NCI-H187 treated with DMSO at 0.1 percent for 48 hours (cell line): Measurements from ENCODE around the gene AACS.
"Not testable (repeated sequence)": the region's sequence is repeated elsewhere in the genome, so short reads cannot be mapped to it uniquely, and the experiment has no call there.

ENCODE experiments used
- DNase-seq: peaks from one replicate; lab custom pipeline; 2025; lab: John Stamatoyannopoulos, UW

Gene AACS

GRCh38 chr12:125057708-125058107 is 7.5 kb upstream of the AACS start:
- no peak for DNase-seq

GRCh38 chr12:125061229-125061628 is 4.0 kb upstream of the AACS start:
- DNase-seq: no peak

- not testable (repeated sequence) for DNase-seq
Observed at GRCh38 chr12:125063522-125063921, 1.7 kb upstream of the AACS start.

GRCh38 chr12:125064492-125064891 is 743 bp upstream of the AACS start:
- no peak for DNase-seq

- no peak for DNase-seq
Observed at GRCh38 chr12:125065919-125066570, 810 bp downstream of the AACS start.

- DNase-seq: no peak
Observed at GRCh38 chr12:125068391-125068790, 3.2 kb downstream of the AACS start.

- no peak for DNase-seq
Observed at GRCh38 chr12:125069616-125070015, 4.4 kb downstream of the AACS start.

- DNase-seq: no peak
Observed at GRCh38 chr12:125070112-125070511, 4.9 kb downstream of the AACS start.

GRCh38 chr12:125070661-125071390 is 5.6 kb downstream of the AACS start:
- DNase-seq: no peak

GRCh38 chr12:125071456-125071855 is 6.2 kb downstream of the AACS start:
- DNase-seq: peak; percentile 64

- no peak for DNase-seq
Observed at GRCh38 chr12:125072496-125072895, 7.3 kb downstream of the AACS start.

GRCh38 chr12:125074294-125074693 is 9.1 kb downstream of the AACS start:
- DNase-seq: not testable (repeated sequence)

- DNase-seq: no peak
Observed at GRCh38 chr12:125076103-125076502, 10.9 kb downstream of the AACS start.

GRCh38 chr12:125079084-125079483 is 13.8 kb downstream of the AACS start:
- no peak for DNase-seq

- no peak for DNase-seq
Observed at GRCh38 chr12:125079648-125080645, 14.7 kb downstream of the AACS start.

- peak; percentile 96 for DNase-seq
Observed at GRCh38 chr12:125081427-125081826, 16.2 kb downstream of the AACS start.

- no peak for DNase-seq
Observed at GRCh38 chr12:125083072-125083471, 17.8 kb downstream of the AACS start.

GRCh38 chr12:125088199-125088598 is 23.0 kb downstream of the AACS start:
- not testable (repeated sequence) for DNase-seq

- no peak for DNase-seq
Observed at GRCh38 chr12:125089083-125089482, 23.8 kb downstream of the AACS start.

GRCh38 chr12:125089626-125090025 is 24.4 kb downstream of the AACS start:
- no peak for DNase-seq

- no peak for DNase-seq
Observed at GRCh38 chr12:125090437-125090836, 25.2 kb downstream of the AACS start.

- DNase-seq: no peak
Observed at GRCh38 chr12:125091401-125091800, 26.2 kb downstream of the AACS start.
